Glutamatergic neuron (in vitro differentiated cells): ENCODE measurements around the gene MARK2. TPM values are rescaled to one million over a fixed set of nuclear protein-coding genes. Genes with fewer than 3 reads are reported as not detected.
A peak's percentile ranks its signal among the peaks of the same experiment; 100 is the strongest.

Source experiments
- DNase-seq: peaks from one replicate; pipeline ENCODE4 v3.0.0; 2022
- H3K27ac Mint-ChIP-seq: one replicate; pipeline ENCODE4 v1.8.0; 2020; ENCODE audit warnings: mild to moderate bottlenecking, mixed read lengths, inconsistent platforms; ENCODE audit not compliant: unreplicated experiment
- H3K27me3 Mint-ChIP-seq: one replicate; pipeline ENCODE4 v1.8.0; 2020; ENCODE audit warnings: mild to moderate bottlenecking, moderate library complexity, mixed read lengths, inconsistent platforms; ENCODE audit not compliant: unreplicated experiment
- H3K36me3 Mint-ChIP-seq: one replicate; pipeline ENCODE4 v1.8.0; 2020; ENCODE audit warnings: mild to moderate bottlenecking, mixed read lengths, inconsistent platforms; ENCODE audit not compliant: unreplicated experiment
- H3K4me1 Mint-ChIP-seq: one replicate; pipeline ENCODE4 v1.8.0; 2020; ENCODE audit warnings: mild to moderate bottlenecking, low read depth, mixed read lengths, inconsistent platforms; ENCODE audit not compliant: unreplicated experiment
- H3K4me3 Mint-ChIP-seq: one replicate; pipeline ENCODE4 v1.8.0; 2020; ENCODE audit warnings: mild to moderate bottlenecking, mixed read lengths, inconsistent platforms; ENCODE audit not compliant: unreplicated experiment
- H3K9me3 Mint-ChIP-seq: one replicate; pipeline ENCODE4 v1.8.0; 2020; ENCODE audit warnings: mild to moderate bottlenecking, moderate library complexity, mixed read lengths, inconsistent platforms; ENCODE audit not compliant: unreplicated experiment
- CTCF ChIP-seq: fragments of 200-600 bp; sonication (generic); IDR thresholded peaks from one replicate; pipeline ENCODE4 v1.5.0; 2021; ENCODE audit not compliant: partially characterized antibody, unreplicated experiment
- total RNA-seq: library from RNA; stranded (reverse); fragmentation: NEBNext Ultra II Directional; extraction: Animal tissue kit (Norgen Biotek cat#: 25700); gene quantifications from one replicate; pipeline ENCODE4 v1.2.1, GENCODE V29; 2021; ENCODE audit not compliant: unreplicated experiment

MARK2 gene
- total RNA-seq, 1 donor from 2014 or later, result 76.8 TPM

- peak overlapping the region; percentile 92 for H3K4me3 Mint-ChIP-seq
- H3K9me3 Mint-ChIP-seq, result peaks cover 18% of the 10 kb centered on the region
- peaks cover 21% of the 10 kb centered on the region for H3K27me3 Mint-ChIP-seq
- peak; percentile 34 for DNase-seq
- peak overlapping the region; percentile 87 for H3K27ac Mint-ChIP-seq
- H3K36me3 Mint-ChIP-seq, result no peaks in the 10 kb centered on the region
- no peak for TF ChIP-seq CTCF
- H3K4me1 Mint-ChIP-seq, result peaks cover 39% of the 10 kb centered on the region
Observed at GRCh38 chr11:63839508-63840355, 822 bp downstream of the MARK2 start.

- Mint-ChIP-seq H3K4me3 (peak overlapping the region; percentile 92), H3K27me3 (peaks cover 21% of the 10 kb centered on the region), H3K9me3 (peaks cover 18% of the 10 kb centered on the region), H3K27ac (peak overlapping the region; percentile 87), H3K4me1 (peaks cover 41% of the 10 kb centered on the region), H3K36me3 (no peaks in the 10 kb centered on the region)
- no peak for DNase-seq
- TF ChIP-seq CTCF, result no peak
Observed at GRCh38 chr11:63840356-63841060, 1.6 kb downstream of the MARK2 start.

- Mint-ChIP-seq H3K27me3 (peaks cover 17% of the 10 kb centered on the region), H3K9me3 (peaks cover 18% of the 10 kb centered on the region), H3K4me3 (peak overlapping the region; percentile 92), H3K4me1 (peaks cover 43% of the 10 kb centered on the region), H3K27ac (peak overlapping the region; percentile 29), H3K36me3 (no peaks in the 10 kb centered on the region)
- no peak for DNase-seq
- no peak for TF ChIP-seq CTCF
Observed at GRCh38 chr11:63841554-63841953, 2.6 kb downstream of the MARK2 start.

GRCh38 chr11:63843041-63843440 lies 4.1 kb downstream of the MARK2 start:
- Mint-ChIP-seq H3K4me3 (peak overlapping the region; percentile 72), H3K9me3 (peaks cover 17% of the 10 kb centered on the region), H3K27ac (peak overlapping the region; percentile 11), H3K36me3 (no peaks in the 10 kb centered on the region), H3K4me1 (peaks cover 50% of the 10 kb centered on the region), H3K27me3 (peaks cover 14% of the 10 kb centered on the region)
- no peak for TF ChIP-seq CTCF
- DNase-seq, result no peak

GRCh38 chr11:63844836-63845235 lies 5.9 kb downstream of the MARK2 start:
- peak overlapping the region; percentile 85 for H3K27ac Mint-ChIP-seq
- peak; percentile 46 for DNase-seq
- H3K27me3 Mint-ChIP-seq, result peaks cover 11% of the 10 kb centered on the region
- no peaks in the 10 kb centered on the region for H3K36me3 Mint-ChIP-seq
- H3K4me3 Mint-ChIP-seq, result peak overlapping the region; percentile 41
- H3K9me3 Mint-ChIP-seq, result peaks cover 11% of the 10 kb centered on the region
- peaks cover 49% of the 10 kb centered on the region for H3K4me1 Mint-ChIP-seq
- TF ChIP-seq CTCF, result no peak
